ENCODE data around the gene FBLN2. TPM values are rescaled to one million over a fixed set of nuclear protein-coding genes. Genes with fewer than 3 reads are reported as not detected.

FBLN2 gene
- total RNA-seq, 4 donors from 2014 or later, result 130 to 244 (median 136) TPM

GRCh38 chr3:13611221-13611620, 62.3 kb downstream of the FBLN2 start:
- 86% methylated on average over 6 of the region's 6 CpGs for WGBS
- no peak overlapping the region for H3K27ac ChIP-seq (replicated peaks in 1 of 4)
- no peaks in the 10 kb centered on the region for H3K9me3 ChIP-seq
- peaks cover 0 to 27% (median 4%) of the 10 kb centered on the region in 4 donors for H3K36me3 ChIP-seq
- intact Hi-C loops (cut with DNase I), result no loop called here
- no peaks in the 10 kb centered on the region for H3K27me3 ChIP-seq
- no peak for DNase-seq (ENCODE audit: extremely low spot score)
- H3K4me1 ChIP-seq, result no peaks in the 10 kb centered on the region
- H3K4me3 ChIP-seq, result no peak overlapping the region
- TF ChIP-seq EP300 (IDR thresholded peaks at IDR 0.05) (no peak), POLR2AphosphoS5 (IDR thresholded peaks at IDR 0.05) (no peak), POLR2A (IDR thresholded peaks at IDR 0.05; ENCODE audit: low read depth) (no peak)
- TF ChIP-seq, protein P1, sequence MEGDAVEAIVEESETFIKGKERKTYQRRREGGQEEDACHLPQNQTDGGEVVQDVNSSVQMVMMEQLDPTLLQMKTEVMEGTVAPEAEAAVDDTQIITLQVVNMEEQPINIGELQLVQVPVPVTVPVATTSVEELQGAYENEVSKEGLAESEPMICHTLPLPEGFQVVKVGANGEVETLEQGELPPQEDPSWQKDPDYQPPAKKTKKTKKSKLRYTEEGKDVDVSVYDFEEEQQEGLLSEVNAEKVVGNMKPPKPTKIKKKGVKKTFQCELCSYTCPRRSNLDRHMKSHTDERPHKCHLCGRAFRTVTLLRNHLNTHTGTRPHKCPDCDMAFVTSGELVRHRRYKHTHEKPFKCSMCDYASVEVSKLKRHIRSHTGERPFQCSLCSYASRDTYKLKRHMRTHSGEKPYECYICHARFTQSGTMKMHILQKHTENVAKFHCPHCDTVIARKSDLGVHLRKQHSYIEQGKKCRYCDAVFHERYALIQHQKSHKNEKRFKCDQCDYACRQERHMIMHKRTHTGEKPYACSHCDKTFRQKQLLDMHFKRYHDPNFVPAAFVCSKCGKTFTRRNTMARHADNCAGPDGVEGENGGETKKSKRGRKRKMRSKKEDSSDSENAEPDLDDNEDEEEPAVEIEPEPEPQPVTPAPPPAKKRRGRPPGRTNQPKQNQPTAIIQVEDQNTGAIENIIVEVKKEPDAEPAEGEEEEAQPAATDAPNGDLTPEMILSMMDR (IDR thresholded peaks at IDR 0.05), result no peak

- Histone ChIP-seq H3K4me3 (no peak overlapping the region), H3K9me3 (no peaks in the 10 kb centered on the region), H3K36me3 (peaks cover 0 to 32% (median 4%) of the 10 kb centered on the region in 4 donors), H3K4me1 (no peaks in the 10 kb centered on the region), H3K27ac (replicated peaks in 1 of 4) (no peak overlapping the region), H3K27me3 (no peaks in the 10 kb centered on the region)
- no peak for DNase-seq (ENCODE audit: extremely low spot score)
- intact Hi-C loops (cut with DNase I), result no loop called here
- TF ChIP-seq, protein P1 (IDR thresholded peaks at IDR 0.05), result no peak
- peak in 1 of 2 donors; percentile 22 for TF ChIP-seq POLR2AphosphoS5 (IDR thresholded peaks at IDR 0.05)
- no peak for TF ChIP-seq POLR2A (IDR thresholded peaks at IDR 0.05; ENCODE audit: low read depth)
- TF ChIP-seq EP300 (IDR thresholded peaks at IDR 0.05), result no peak
- 83% methylated on average over 3 of the region's 3 CpGs for WGBS
Measured at GRCh38 chr3:13612829-13613228, 63.9 kb downstream of the FBLN2 start.

GRCh38 chr3:13613343-13614190, 64.6 kb downstream of the FBLN2 start:
- H3K36me3 ChIP-seq, result peaks cover 0 to 32% (median 10%) of the 10 kb centered on the region in 4 donors
- H3K4me3 ChIP-seq, result no peak overlapping the region
- no peaks in the 10 kb centered on the region for H3K9me3 ChIP-seq
- 94% methylated on average over 14 of the region's 14 CpGs for WGBS
- no peaks in the 10 kb centered on the region for H3K27me3 ChIP-seq
- intact Hi-C loops (cut with DNase I), result no loop called here
- no peak for DNase-seq (ENCODE audit: extremely low spot score)
- H3K27ac ChIP-seq (replicated peaks in 1 of 4), result peak overlapping the region in 1 of 4 donors; percentile 2
- H3K4me1 ChIP-seq, result no peaks in the 10 kb centered on the region
- TF ChIP-seq EP300 (IDR thresholded peaks at IDR 0.05) (no peak), POLR2A (IDR thresholded peaks at IDR 0.05; ENCODE audit: low read depth) (no peak)

DNA sequence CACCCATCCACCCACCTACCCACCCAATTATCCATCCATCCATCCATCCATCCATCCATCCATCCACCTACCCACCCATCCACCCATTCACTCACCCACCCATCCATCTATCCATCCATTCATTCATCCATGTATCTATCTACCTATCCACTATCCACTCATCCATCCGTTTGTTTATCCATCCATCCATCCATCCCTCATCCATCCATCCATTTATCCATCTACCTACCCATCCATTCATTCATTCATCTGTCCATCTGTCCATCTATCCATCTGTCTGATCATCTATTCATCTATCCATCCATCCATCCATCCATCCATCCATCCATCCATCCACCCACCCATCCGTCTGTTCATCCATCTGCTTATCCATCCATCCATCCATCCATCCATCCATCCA, 65.7 kb downstream of the FBLN2 start:
- no peak for DNase-seq (ENCODE audit: extremely low spot score)
- Histone ChIP-seq H3K36me3 (peaks cover 0 to 26% (median 15%) of the 10 kb centered on the region in 4 donors), H3K27me3 (no peaks in the 10 kb centered on the region), H3K4me1 (no peaks in the 10 kb centered on the region), H3K9me3 (no peaks in the 10 kb centered on the region), H3K4me3 (no peak overlapping the region), H3K27ac (replicated peaks in 1 of 4) (no peak overlapping the region)
- no peak for TF ChIP-seq POLR2A (IDR thresholded peaks at IDR 0.05; ENCODE audit: low read depth)
- TF ChIP-seq, protein P1 (IDR thresholded peaks at IDR 0.05), result no peak
- no peak for TF ChIP-seq POLR2AphosphoS5 (IDR thresholded peaks at IDR 0.05)
- TF ChIP-seq EP300 (IDR thresholded peaks at IDR 0.05), result no peak
- 91% methylated on average over 2 of the region's 2 CpGs for WGBS
- intact Hi-C loops (cut with DNase I), result no loop called here

- no peaks in the 10 kb centered on the region for H3K4me1 ChIP-seq
- peaks cover 0 to 31% (median 17%) of the 10 kb centered on the region in 4 donors for H3K36me3 ChIP-seq
- TF ChIP-seq, protein P1 (IDR thresholded peaks at IDR 0.05), result no peak
- TF ChIP-seq POLR2A (IDR thresholded peaks at IDR 0.05; ENCODE audit: low read depth) (no peak), POLR2AphosphoS5 (IDR thresholded peaks at IDR 0.05) (no peak), EP300 (IDR thresholded peaks at IDR 0.05) (no peak)
- H3K4me3 ChIP-seq, result no peak overlapping the region
- no peak overlapping the region for H3K27ac ChIP-seq (replicated peaks in 1 of 4)
- intact Hi-C loops (cut with DNase I), result no loop called here
- H3K27me3 ChIP-seq, result no peaks in the 10 kb centered on the region
- no peaks in the 10 kb centered on the region for H3K9me3 ChIP-seq
- DNase-seq (ENCODE audit: extremely low spot score), result no peak
- WGBS, result 92% methylated on average over 4 of the region's 4 CpGs
Measured at GRCh38 chr3:13615019-13615528, 66.1 kb downstream of the FBLN2 start.

All from esophagus muscularis mucosa (tissue), 4 donors.